HG02885 (cell line): ENCODE results near the gene NECTIN1.
"Not testable (repeated sequence)": the region's sequence is repeated elsewhere in the genome, so short reads cannot be mapped to it uniquely, and the experiment has no call there.

Source experiments
- ATAC-seq: cut with Tn5 transposase; IDR thresholded peaks from one replicate; pipeline ENCODE4 v1.9.1; 2021; ENCODE audit warnings: mild to moderate bottlenecking; ENCODE audit not compliant: unreplicated experiment, poor library complexity

NECTIN1 gene

GRCh38 chr11:119607726-119608125, 121.3 kb downstream of the NECTIN1 start:
- ATAC-seq: no peak

GRCh38 chr11:119605137-119605665, 123.8 kb downstream of the NECTIN1 start:
- no peak for ATAC-seq

GRCh38 chr11:119602745-119603373, 126.1 kb downstream of the NECTIN1 start:
- ATAC-seq: no peak

- ATAC-seq: no peak
Observed at GRCh38 chr11:119599864-119600541, 129.0 kb downstream of the NECTIN1 start.

- ATAC-seq: not testable (repeated sequence)
Observed at GRCh38 chr11:119595941-119596340, 133.1 kb downstream of the NECTIN1 start.

- no peak for ATAC-seq
Observed at GRCh38 chr11:119594639-119595249, 134.3 kb downstream of the NECTIN1 start.

GRCh38 chr11:119593346-119593745, 135.7 kb downstream of the NECTIN1 start:
- no peak for ATAC-seq

- ATAC-seq: no peak
Observed at GRCh38 chr11:119592642-119593041, 136.4 kb downstream of the NECTIN1 start.

- no peak for ATAC-seq
Observed at GRCh38 chr11:119591836-119592310, 137.1 kb downstream of the NECTIN1 start.

- no peak for ATAC-seq
Observed at GRCh38 chr11:119590651-119591351, 138.2 kb downstream of the NECTIN1 start.

- no peak for ATAC-seq
Observed at GRCh38 chr11:119589001-119589400, 140.0 kb downstream of the NECTIN1 start.
